H1 (cell line): ENCODE data around the gene SLC22A2. TPM values are rescaled to one million over a fixed set of nuclear protein-coding genes. Genes with fewer than 3 reads are reported as not detected.

ENCODE experiments used
- CTCF ChIA-PET: fragments of 300-600 bp; sonication (Branson Sonifier 250); formaldehyde crosslinking; loops from one replicate; lab custom pipeline; 2021; ENCODE audit not compliant: partially characterized antibody; lab: Charles Lee
- POLR2A ChIA-PET: fragments of 300-600 bp; sonication (Branson Sonifier 250); formaldehyde crosslinking; loops from one replicate; lab custom pipeline; 2021; ENCODE audit warnings: inconsistent platforms; ENCODE audit not compliant: partially characterized antibody; lab: Charles Lee
- DNase-seq, 2 experiments: peaks; one replicate each; pipeline versions ENCODE4 v3.0.0 to v3.0.0-alpha.2; 2010 to 2022; ENCODE audit warnings: low spot score in 2 of 2, low read depth in 1 of 2, mixed read lengths in 1 of 2
- FAIRE-seq: peaks from 2 replicates; lab custom pipeline; 2011; peaks lifted over from hg19 to GRCh38; lab: Jason Lieb, UNC
- H2AFZ ChIP-seq: 2 replicates; pipeline ENCODE4 v1.8.1; 2012; ENCODE audit warnings: low read length, inconsistent platforms
- H2AK5ac ChIP-seq: 2 replicates; pipeline ENCODE4 v1.6.1; 2013; ENCODE audit warnings: low read depth, low read length
- H2BK120ac ChIP-seq: replicated peaks from 2 replicates; pipeline ENCODE3; 2013; ENCODE audit warnings: low read depth, low read length, inconsistent platforms
- H2BK12ac ChIP-seq: 2 replicates; pipeline ENCODE4 v1.6.1; 2013; ENCODE audit warnings: low read depth, low read length
- H2BK15ac ChIP-seq: 2 replicates; pipeline ENCODE4 v1.6.1; 2013; ENCODE audit warnings: low read length
- H2BK20ac ChIP-seq: 2 replicates; pipeline ENCODE4 v1.6.1; 2013; ENCODE audit warnings: low read length
- H2BK5ac ChIP-seq: 2 replicates; pipeline ENCODE4 v1.6.1; 2013; ENCODE audit warnings: low read depth, low read length
- H3K14ac ChIP-seq: 2 replicates; pipeline ENCODE4 v1.6.1; 2013; ENCODE audit warnings: inconsistent platforms; ENCODE audit not compliant: insufficient read length
- H3K18ac ChIP-seq: 2 replicates; pipeline ENCODE4 v1.6.1; 2013; ENCODE audit warnings: low read length; ENCODE audit errors: extremely low read depth
- H3K23ac ChIP-seq: 2 replicates; pipeline ENCODE4 v1.6.1; 2013; ENCODE audit warnings: inconsistent platforms; ENCODE audit not compliant: insufficient read length
- H3K23me2 ChIP-seq: 2 replicates; pipeline ENCODE4 v1.6.1; 2013; ENCODE audit warnings: low read depth, low read length
- H3K27ac ChIP-seq: 2 replicates; pipeline ENCODE4 v1.6.1; 2011; ENCODE audit warnings: low read depth, low read length, inconsistent platforms
- H3K27me3 ChIP-seq, 4 experiments: replicated peaks in 1 of 4; 1 replicate in 1 of 4; 2 replicates in 3 of 4; pipeline versions ENCODE4 v1.6.1 to v1.8.1; 2011 to 2013; ENCODE audit warnings: low read length in 3 of 4, mild to moderate bottlenecking in 3 of 4, inconsistent platforms in 2 of 4, mixed read lengths in 2 of 4, moderate library complexity in 1 of 4; ENCODE audit not compliant: control insufficient read depth in 3 of 4, insufficient read depth in 3 of 4; ENCODE audit errors: extremely low read depth in 1 of 4
- H3K36me3 ChIP-seq, 4 experiments: 2 replicates each; pipeline versions ENCODE4 v1.6.1 to v1.8.1; 2011 to 2013; ENCODE audit warnings: mild to moderate bottlenecking in 4 of 4, low read length in 3 of 4, moderate library complexity in 2 of 4, control low read depth in 1 of 4, inconsistent platforms in 1 of 4; ENCODE audit not compliant: insufficient read depth in 4 of 4, control insufficient read depth in 2 of 4
- H3K4ac ChIP-seq: replicated peaks from 2 replicates; pipeline ENCODE3; 2013; ENCODE audit warnings: low read length, low read depth, mixed read lengths, inconsistent platforms; ENCODE audit not compliant: insufficient read length
- H3K4me1 ChIP-seq, 4 experiments: replicated peaks in 1 of 4; 1 replicate in 1 of 4; 2 replicates in 3 of 4; pipeline versions ENCODE4 v1.6.1 to v1.8.1; 2011 to 2013; ENCODE audit warnings: low read length in 3 of 4, inconsistent platforms in 2 of 4, mixed read lengths in 1 of 4; ENCODE audit not compliant: insufficient read depth in 4 of 4, control insufficient read depth in 3 of 4
- H3K4me2 ChIP-seq, 2 experiments: 2 replicates each; pipeline versions ENCODE4 v1.6.1 to v1.8.1; 2011 to 2013; ENCODE audit warnings: low read depth in 2 of 2, low read length in 2 of 2, control low read depth in 1 of 2, inconsistent platforms in 1 of 2, mild to moderate bottlenecking in 1 of 2; ENCODE audit not compliant: insufficient read depth in 1 of 2
- H3K4me3 ChIP-seq, 4 experiments: fragments of 200-600, 300-600 bp in 1 of 4; sonication (generic), shearing (Covaris generic), sonication (Bioruptor Twin) in 1 of 4; 2 replicates each; pipeline versions ENCODE4 v1.5.1 to v1.8.1; 2011 to 2016; ENCODE audit warnings: low read length in 4 of 4, low read depth in 3 of 4, control low read depth in 2 of 4, inconsistent platforms in 2 of 4, mild to moderate bottlenecking in 2 of 4, mixed read lengths in 1 of 4, moderate library complexity in 1 of 4; ENCODE audit not compliant: insufficient read depth in 2 of 4; ENCODE audit errors: extremely low read depth in 1 of 4
- H3K56ac ChIP-seq: replicated peaks from 2 replicates; pipeline ENCODE3; 2013; ENCODE audit warnings: low read depth, mild to moderate bottlenecking, mixed read lengths, low read length, inconsistent platforms; ENCODE audit not compliant: insufficient read length
- H3K79me1 ChIP-seq: 2 replicates; pipeline ENCODE4 v1.6.1; 2013; ENCODE audit warnings: low read depth, low read length, control low read depth
- H3K79me2 ChIP-seq, 2 experiments: 2 replicates each; pipeline versions ENCODE4 v1.6.1 to v1.8.1; 2012 to 2013; ENCODE audit warnings: low read length in 2 of 2, mild to moderate bottlenecking in 2 of 2, inconsistent platforms in 1 of 2; ENCODE audit not compliant: insufficient read depth in 2 of 2, control insufficient read depth in 1 of 2
- H3K9ac ChIP-seq, 4 experiments: replicated peaks in 1 of 4; 1 replicate in 1 of 4; 2 replicates in 3 of 4; pipeline versions ENCODE4 v1.6.1 to v1.8.1; 2011 to 2013; ENCODE audit warnings: low read depth in 3 of 4, low read length in 3 of 4, control low read depth in 2 of 4, mild to moderate bottlenecking in 2 of 4, moderate library complexity in 2 of 4, inconsistent platforms in 1 of 4; ENCODE audit errors: extremely low read depth in 1 of 4
- H3K9me3 ChIP-seq, 2 experiments: 2 replicates each; pipeline versions ENCODE4 v1.6.1 to v1.8.1; 2012 to 2013; ENCODE audit warnings: mild to moderate bottlenecking in 2 of 2, moderate library complexity in 2 of 2, control low read depth in 1 of 2, inconsistent platforms in 1 of 2, low read depth in 1 of 2, low read length in 1 of 2, mixed read lengths in 1 of 2; ENCODE audit not compliant: insufficient read depth in 2 of 2
- H4K20me1 ChIP-seq, 2 experiments: replicated peaks in 1 of 2; 2 replicates each; pipeline versions ENCODE3 to v1.8.1; 2011 to 2013; ENCODE audit warnings: inconsistent platforms in 2 of 2, low read length in 2 of 2, mild to moderate bottlenecking in 1 of 2; ENCODE audit not compliant: insufficient read depth in 2 of 2, control insufficient read depth in 1 of 2
- H4K5ac ChIP-seq: 2 replicates; pipeline ENCODE4 v1.6.1; 2013; ENCODE audit warnings: low read length, low read depth, mixed read lengths, inconsistent platforms; ENCODE audit not compliant: insufficient read length
- H4K8ac ChIP-seq: 2 replicates; pipeline ENCODE4 v1.8.0; 2013; ENCODE audit warnings: mild to moderate bottlenecking, moderate library complexity, low read length, inconsistent platforms; ENCODE audit not compliant: insufficient read depth; ENCODE audit errors: extremely low read depth
- H4K91ac ChIP-seq: replicated peaks from 2 replicates; pipeline ENCODE3; 2013; ENCODE audit warnings: low read length, mixed read lengths, inconsistent platforms; ENCODE audit not compliant: insufficient read length
- NANOG ChIP-seq: IDR thresholded peaks from 2 replicates; pipeline ENCODE4 v1.6.1; 2011; ENCODE audit warnings: low read length, low read depth, mild to moderate bottlenecking, inconsistent platforms; ENCODE audit not compliant: insufficient read depth, poor library complexity, severe bottlenecking
- WGBS, 2 experiments: shearing (Covaris generic) in 1 of 2; methylation state at CpG; one replicate each; pipeline versions ENCODE4 v1.1.6 to v1.1.7; 2013 to 2015; ENCODE audit warnings: low lambda C conversion rate in 2 of 2, mixed read lengths in 2 of 2, inconsistent platforms in 1 of 2, low coverage in 1 of 2, missing lambda C conversion rate in 1 of 2; ENCODE audit not compliant: insufficient replicate concordance in 2 of 2, insufficient coverage in 1 of 2, insufficient read length in 1 of 2; ENCODE audit errors: extremely low coverage in 1 of 2, missing lambda C conversion rate in 1 of 2; 5-methylcytosine and 5-hydroxymethylcytosine counted together
- polyA plus RNA-seq, 7 experiments: library from polyadenylated mRNA; depleted of rRNA in 3 of 7; stranded (reverse) in 5 of 7; unstranded in 2 of 7; fragments of >200 nt in 5 of 7; fragments of 200-250 nt in 2 of 7; gene quantifications; 1 replicate in 5 of 7; 2 replicates in 1 of 7; 4 replicates in 1 of 7; pipeline versions ENCODE4 v1.2.1 to v1.2.3, GENCODE V29; 2011 to 2013; ENCODE audit warnings: missing spikeins in 2 of 7, mixed read lengths in 2 of 7
- total RNA-seq: library from RNA; stranded (reverse); fragmentation: NEBNext Ultra II Directional; extraction: Animal tissue kit (Norgen Biotek cat#: 25700); gene quantifications from 2 replicates; pipeline ENCODE4 v1.2.1, GENCODE V29; 2021

Gene SLC22A2
- total and polyA plus RNA-seq, 2 of the 8 experiments (the other 6 are each of a cell fraction or from before 2014, with no cell fraction given), result 0.23 to 1.4 TPM

- H4K20me1 ChIP-seq, result no peaks in the 10 kb centered on the region
- no peak overlapping the region for H3K23ac ChIP-seq
- H3K79me1 ChIP-seq, result no peaks in the 10 kb centered on the region
- no peak overlapping the region for H3K4ac ChIP-seq
- no peaks in the 10 kb centered on the region for H3K79me2 ChIP-seq
- H3K14ac ChIP-seq, result no peak overlapping the region
- no peaks in the 10 kb centered on the region for H3K36me3 ChIP-seq
- H3K27me3 ChIP-seq, result no peaks in the 10 kb centered on the region
- H3K9me3 ChIP-seq, result no peaks in the 10 kb centered on the region
- 93% methylated on average over 15 of the region's 15 CpGs; no CpG with 5 or more reads in 1 of the 2 experiments for WGBS, 2 experiments
- H2BK120ac ChIP-seq, result no peak overlapping the region
- H3K4me1 ChIP-seq, result peaks cover 0 to 5% (median 0%) of the 10 kb centered on the region in 4 experiments; a peak in 2 of 7 replicates
- no peak overlapping the region for H3K56ac ChIP-seq
- no peak overlapping the region for H3K4me2 ChIP-seq
- no peak overlapping the region for H4K5ac ChIP-seq
- no peak overlapping the region for H3K4me3 ChIP-seq
- no peak overlapping the region for H2BK15ac ChIP-seq
- H4K91ac ChIP-seq, result no peak overlapping the region
- no peak overlapping the region for H2BK12ac ChIP-seq
- H3K27ac ChIP-seq, result no peak overlapping the region
- no peak overlapping the region for H2AK5ac ChIP-seq
- FAIRE-seq, result no peak
- no peak overlapping the region for H4K8ac ChIP-seq
- H2AFZ ChIP-seq, result 0 out of 2 replicates have a peak overlapping the region, but pooled peaks have one; percentile 41
- POLR2A ChIA-PET, result no interaction called here
- H3K9ac ChIP-seq, result no peak overlapping the region
- no peaks in the 10 kb centered on the region for H3K23me2 ChIP-seq
- CTCF ChIA-PET, result interaction anchor here (0.9 to 1.0 kb wide), 2 partner anchors 15 to 37 kb away, joined by 3 read pairs; no protein-coding TSS in a partner anchor
- H2BK5ac ChIP-seq, result peak overlapping the region; percentile 36; the same call in 1 of the 2 replicates
- H2BK20ac ChIP-seq, result no peak overlapping the region; the same call in 1 of the 2 replicates
- no peak overlapping the region for H3K18ac ChIP-seq
- DNase-seq, result no peak
- TF ChIP-seq NANOG, result no peak
These were observed 18.9 kb upstream of the SLC22A2 start for GRCh38 chr6:160277546-160277945.
